Activated CD8-positive, alpha-beta T cell treated with anti-CD3 and anti-CD28 coated beads for 36 hours (primary cell): ENCODE data around the gene DVL2. TPM values are rescaled to one million over a fixed set of nuclear protein-coding genes. Genes with fewer than 3 reads are reported as not detected.

ENCODE experiments used
- ATAC-seq: fragments of 200-7000 bp; cut with Tn5 transposase; one replicate; pipeline ENCODE4 v1.10.0; 2021; ENCODE audit warnings: mild to moderate bottlenecking, moderate library complexity
- CTCF ChIA-PET: fragments of 350-600 bp; sonication (Branson Sonifier 250); formaldehyde crosslinking; loops from one replicate; lab custom pipeline; 2021; ENCODE audit warnings: antibody characterized with exemption; lab: Charles Lee
- POLR2A ChIA-PET: fragments of 350-600 bp; sonication (Branson Sonifier 250); formaldehyde crosslinking; loops from one replicate; lab custom pipeline; 2021; ENCODE audit warnings: antibody characterized with exemption; lab: Charles Lee
- DNase-seq: peaks from one replicate; pipeline ENCODE4 v3.0.0-alpha.2; 2020
- H3K27ac Mint-ChIP-seq: one replicate; pipeline ENCODE4 v1.8.0; 2021; ENCODE audit warnings: mild to moderate bottlenecking, mixed read lengths
- H3K27me3 Mint-ChIP-seq: one replicate; pipeline ENCODE4 v1.8.0; 2021; ENCODE audit warnings: mixed read lengths
- H3K36me3 Mint-ChIP-seq: one replicate; pipeline ENCODE4 v1.8.0; 2021; ENCODE audit warnings: low read depth, mixed read lengths
- H3K4me1 Mint-ChIP-seq: one replicate; pipeline ENCODE4 v1.8.0; 2021; ENCODE audit warnings: low read depth, mixed read lengths
- H3K4me3 Mint-ChIP-seq: one replicate; pipeline ENCODE4 v1.8.0; 2021; ENCODE audit warnings: mild to moderate bottlenecking, moderate library complexity, mixed read lengths
- H3K9me3 Mint-ChIP-seq: one replicate; pipeline ENCODE4 v1.8.0; 2021; ENCODE audit warnings: mixed read lengths
- intact Hi-C: fragments of 100-400 bp; cut with micrococcal nuclease; formaldehyde crosslinking; loops from one replicate; pipeline ENCODE4 v1.10.0; 2022
- total RNA-seq, 2 experiments: library from RNA; stranded (reverse); gene quantifications; one replicate each; pipeline ENCODE4 v1.2.3, GENCODE V29; 2021
- TF ChIP-seq, protein P1 (sequence below): fragments of 200-600 bp; IDR thresholded peaks from one replicate; pipeline ENCODE4 v1.8.0; 2022; ENCODE audit warnings: antibody characterized with exemption, mild to moderate bottlenecking

DVL2 gene
- total RNA-seq, 2 experiments from 2014 or later = 50.0 to 53.6 TPM

- peaks cover 42% of the 10 kb centered on the region for H3K36me3 Mint-ChIP-seq
- POLR2A ChIA-PET = interaction anchor here (1.4 kb wide), 1 partner anchor 85 kb away, joined by 5 read pairs; no protein-coding TSS in a partner anchor
Observed at GRCh38 chr17:7228920-7229319, 5.4 kb downstream of the DVL2 start.

GRCh38 chr17:7226721-7227710 lies 7.3 kb downstream of the DVL2 start:
- TF ChIP-seq, protein P1, sequence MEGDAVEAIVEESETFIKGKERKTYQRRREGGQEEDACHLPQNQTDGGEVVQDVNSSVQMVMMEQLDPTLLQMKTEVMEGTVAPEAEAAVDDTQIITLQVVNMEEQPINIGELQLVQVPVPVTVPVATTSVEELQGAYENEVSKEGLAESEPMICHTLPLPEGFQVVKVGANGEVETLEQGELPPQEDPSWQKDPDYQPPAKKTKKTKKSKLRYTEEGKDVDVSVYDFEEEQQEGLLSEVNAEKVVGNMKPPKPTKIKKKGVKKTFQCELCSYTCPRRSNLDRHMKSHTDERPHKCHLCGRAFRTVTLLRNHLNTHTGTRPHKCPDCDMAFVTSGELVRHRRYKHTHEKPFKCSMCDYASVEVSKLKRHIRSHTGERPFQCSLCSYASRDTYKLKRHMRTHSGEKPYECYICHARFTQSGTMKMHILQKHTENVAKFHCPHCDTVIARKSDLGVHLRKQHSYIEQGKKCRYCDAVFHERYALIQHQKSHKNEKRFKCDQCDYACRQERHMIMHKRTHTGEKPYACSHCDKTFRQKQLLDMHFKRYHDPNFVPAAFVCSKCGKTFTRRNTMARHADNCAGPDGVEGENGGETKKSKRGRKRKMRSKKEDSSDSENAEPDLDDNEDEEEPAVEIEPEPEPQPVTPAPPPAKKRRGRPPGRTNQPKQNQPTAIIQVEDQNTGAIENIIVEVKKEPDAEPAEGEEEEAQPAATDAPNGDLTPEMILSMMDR = no peak
- intact Hi-C loops = no loop called here
- POLR2A ChIA-PET = no interaction called here
- DNase-seq (no peak), ATAC-seq (no peak)
- H3K27me3 Mint-ChIP-seq = no peaks in the 10 kb centered on the region
- peaks cover 42% of the 10 kb centered on the region for H3K36me3 Mint-ChIP-seq
- no peak overlapping the region for H3K4me3 Mint-ChIP-seq
- H3K27ac Mint-ChIP-seq = no peak overlapping the region
- CTCF ChIA-PET = no interaction called here
- no peaks in the 10 kb centered on the region for H3K9me3 Mint-ChIP-seq
- H3K4me1 Mint-ChIP-seq = peaks cover 18% of the 10 kb centered on the region

More at GRCh38 chr17:7228920-7229319, 5.4 kb downstream of the DVL2 start:
- Mint-ChIP-seq H3K9me3 (no peaks in the 10 kb centered on the region), H3K27me3 (no peaks in the 10 kb centered on the region), H3K27ac (no peak overlapping the region), H3K4me3 (no peak overlapping the region), H3K4me1 (peaks cover 28% of the 10 kb centered on the region)
- TF ChIP-seq, protein P1 = no peak
- no peak for DNase-seq
- CTCF ChIA-PET = no interaction called here
- intact Hi-C loops = no loop called here
- ATAC-seq = no peak

- no peaks in the 10 kb centered on the region for H3K27me3 Mint-ChIP-seq
- peaks cover 45% of the 10 kb centered on the region for H3K36me3 Mint-ChIP-seq
- CTCF ChIA-PET = no interaction called here
- intact Hi-C loops = no loop called here
- DNase-seq (no peak), ATAC-seq (no peak)
- H3K4me1 Mint-ChIP-seq = peaks cover 21% of the 10 kb centered on the region
- POLR2A ChIA-PET = interaction anchor here (13.2 kb wide), 1 partner anchor 11 kb away, joined by 261 read pairs; the partner anchor contains the start of genes DVL2, GABARAP and PHF23
- no peak overlapping the region for H3K4me3 Mint-ChIP-seq
- H3K27ac Mint-ChIP-seq = no peak overlapping the region
- H3K9me3 Mint-ChIP-seq = no peaks in the 10 kb centered on the region
- TF ChIP-seq, protein P1 = no peak
Observed at GRCh38 chr17:7225711-7226331, 8.5 kb downstream of the DVL2 start.

DNA sequence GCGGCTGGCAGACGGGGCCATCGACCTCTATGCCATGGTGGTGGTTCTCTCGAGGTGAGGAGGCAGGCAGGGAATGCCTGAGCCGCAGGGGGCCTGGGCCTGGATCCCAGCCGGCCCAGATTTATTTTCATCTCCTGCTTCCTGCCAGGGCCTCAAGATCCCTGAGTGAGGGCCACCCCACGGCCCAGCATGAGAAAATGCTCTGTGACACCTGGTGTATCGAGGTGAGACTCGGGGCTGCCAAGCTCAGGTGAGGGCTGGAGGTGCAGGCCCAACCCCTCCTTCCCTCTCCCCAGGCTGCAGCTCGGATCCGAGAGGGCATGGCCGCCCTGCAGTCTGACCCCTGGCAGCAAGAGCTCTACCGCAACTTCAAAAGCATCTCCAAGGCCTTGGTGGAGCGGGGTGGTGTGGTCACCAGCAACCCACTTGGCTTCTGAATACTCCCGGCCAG lies 9.6 kb downstream of the DVL2 start:
- no peaks in the 10 kb centered on the region for H3K27me3 Mint-ChIP-seq
- TF ChIP-seq, protein P1 = no peak
- H3K4me1 Mint-ChIP-seq = peaks cover 26% of the 10 kb centered on the region
- ATAC-seq = no peak
- ChIA-PET POLR2A (interaction anchor here (2.1 to 13.2 kb wide), 2 partner anchors 12 to 84 kb away, joined by 4 to 261 read pairs; partner anchors contain the start of genes DVL2, GABARAP and PHF23), CTCF (no interaction called here)
- no peaks in the 10 kb centered on the region for H3K9me3 Mint-ChIP-seq
- H3K4me3 Mint-ChIP-seq = no peak overlapping the region
- no peak overlapping the region for H3K27ac Mint-ChIP-seq
- intact Hi-C loops = no loop called here
- H3K36me3 Mint-ChIP-seq = peaks cover 49% of the 10 kb centered on the region
- DNase-seq = no peak
